Astrocyte of the spinal cord (primary cell): ENCODE measurements around the gene CCDC93.

Experiments
- DNase-seq: peaks from one replicate; pipeline ENCODE4 v3.0.0; 2011; ENCODE audit warnings: low read depth, low spot score
- H3K4me3 ChIP-seq: 2 replicates; pipeline ENCODE4 v1.5.1; 2011; ENCODE audit warnings: low read depth, mild to moderate bottlenecking, low read length, moderate library complexity
- in situ Hi-C: cut with HindIII; loops from 2 replicates; pipeline ENCODE4 v1.10.0; 2017; ENCODE audit warnings: low sequenced_read_pairs
- TF ChIP-seq, protein P1 (sequence below): IDR thresholded peaks from 2 replicates; pipeline ENCODE4 v1.5.1; 2012; ENCODE audit warnings: low read depth, mild to moderate bottlenecking, low read length, inconsistent platforms

The CCDC93 gene

DNA sequence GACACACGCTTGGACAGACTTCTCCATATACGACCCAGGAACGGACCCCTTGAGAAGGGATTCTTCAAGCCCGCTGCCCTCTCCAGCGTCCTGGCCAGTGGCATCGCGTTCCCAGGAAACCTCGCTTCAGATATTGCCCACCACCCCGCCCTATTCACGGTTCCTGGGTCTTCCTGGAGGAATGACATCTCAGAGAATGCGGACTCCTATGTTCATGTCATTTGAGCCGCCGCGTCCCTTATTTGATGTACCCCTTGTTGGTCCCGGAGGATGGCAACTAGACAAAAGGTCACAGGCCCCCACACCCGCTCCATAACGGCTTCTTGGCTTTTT, 588 bp upstream of the CCDC93 start:
- no peak for DNase-seq
- TF ChIP-seq, protein P1, sequence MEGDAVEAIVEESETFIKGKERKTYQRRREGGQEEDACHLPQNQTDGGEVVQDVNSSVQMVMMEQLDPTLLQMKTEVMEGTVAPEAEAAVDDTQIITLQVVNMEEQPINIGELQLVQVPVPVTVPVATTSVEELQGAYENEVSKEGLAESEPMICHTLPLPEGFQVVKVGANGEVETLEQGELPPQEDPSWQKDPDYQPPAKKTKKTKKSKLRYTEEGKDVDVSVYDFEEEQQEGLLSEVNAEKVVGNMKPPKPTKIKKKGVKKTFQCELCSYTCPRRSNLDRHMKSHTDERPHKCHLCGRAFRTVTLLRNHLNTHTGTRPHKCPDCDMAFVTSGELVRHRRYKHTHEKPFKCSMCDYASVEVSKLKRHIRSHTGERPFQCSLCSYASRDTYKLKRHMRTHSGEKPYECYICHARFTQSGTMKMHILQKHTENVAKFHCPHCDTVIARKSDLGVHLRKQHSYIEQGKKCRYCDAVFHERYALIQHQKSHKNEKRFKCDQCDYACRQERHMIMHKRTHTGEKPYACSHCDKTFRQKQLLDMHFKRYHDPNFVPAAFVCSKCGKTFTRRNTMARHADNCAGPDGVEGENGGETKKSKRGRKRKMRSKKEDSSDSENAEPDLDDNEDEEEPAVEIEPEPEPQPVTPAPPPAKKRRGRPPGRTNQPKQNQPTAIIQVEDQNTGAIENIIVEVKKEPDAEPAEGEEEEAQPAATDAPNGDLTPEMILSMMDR, result no peak
- in situ Hi-C loops, result no loop called here
- peak overlapping the region; percentile 86 for H3K4me3 ChIP-seq

DNA sequence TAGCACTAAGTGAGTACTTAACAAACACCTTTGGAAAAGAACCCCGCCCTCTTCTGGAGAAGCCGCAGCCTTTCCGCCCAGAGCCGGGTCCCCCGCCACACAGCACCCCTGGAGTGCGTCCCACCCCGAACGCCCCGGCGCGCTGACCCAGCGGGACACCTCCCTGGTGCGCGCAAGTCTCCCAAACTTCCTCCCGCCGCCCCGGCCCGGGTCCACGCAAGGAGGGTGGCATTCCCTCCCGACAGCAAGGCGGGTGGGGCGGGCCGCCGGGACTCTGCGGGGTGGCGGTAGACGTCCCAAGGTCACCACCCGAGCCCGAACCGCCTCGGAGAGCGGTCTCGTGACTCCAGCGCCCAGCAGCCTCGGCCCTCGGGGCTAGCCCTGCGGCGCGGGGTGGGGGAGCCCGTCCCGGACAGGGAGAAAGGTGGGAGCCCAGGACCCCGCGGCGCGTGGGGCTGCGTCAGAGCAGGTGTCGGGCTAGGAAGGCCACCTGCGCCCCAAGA, 598 bp downstream of the CCDC93 start:
- H3K4me3 ChIP-seq, result peak overlapping the region; percentile 86
- DNase-seq, result no peak
- in situ Hi-C loops, result no loop called here
- TF ChIP-seq, protein P1, result no peak

DNA sequence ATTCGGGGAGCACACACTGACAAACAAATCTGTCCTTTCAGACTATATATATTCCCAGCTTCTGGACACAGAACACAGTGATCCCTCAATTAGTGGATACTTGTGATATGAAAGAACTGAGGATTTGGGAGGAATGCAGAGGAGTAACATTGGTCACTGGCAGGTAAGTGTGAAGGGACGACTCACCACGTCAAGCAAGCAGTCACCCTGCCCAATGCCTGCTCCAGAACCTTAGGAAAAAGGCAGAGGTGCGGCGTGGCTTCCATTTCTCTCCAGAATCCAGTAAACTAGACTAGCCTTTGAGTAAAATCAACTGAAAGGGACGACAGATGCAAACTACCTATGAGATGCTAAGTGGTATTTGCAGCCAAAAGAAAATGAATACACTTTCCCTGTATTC, 1.1 kb downstream of the CCDC93 start:
- DNase-seq, result no peak
- peak overlapping the region; percentile 86 for H3K4me3 ChIP-seq
- TF ChIP-seq, protein P1, result no peak
- in situ Hi-C loops, result no loop called here

DNA sequence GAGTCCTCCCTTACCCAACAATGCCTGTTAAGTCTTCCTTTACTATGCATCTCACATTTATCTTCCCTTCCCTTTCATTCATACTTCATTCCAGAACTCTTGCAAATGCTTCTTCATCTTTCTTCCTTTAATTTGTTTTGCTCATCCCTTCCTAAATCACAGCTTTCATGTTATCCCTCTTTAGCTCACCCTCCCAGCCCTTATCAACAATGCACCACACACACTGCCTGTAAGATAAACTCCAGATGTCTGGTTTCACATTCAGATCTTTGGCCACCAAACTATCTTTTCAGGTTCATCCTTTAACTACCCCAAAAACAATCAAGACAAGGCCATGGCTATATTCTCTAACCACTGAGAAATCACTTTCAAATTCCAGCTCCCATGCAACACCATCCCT, 3.4 kb downstream of the CCDC93 start:
- no peak overlapping the region for H3K4me3 ChIP-seq
- TF ChIP-seq, protein P1, result no peak
- DNase-seq, result no peak
- in situ Hi-C loops, result no loop called here

DNA sequence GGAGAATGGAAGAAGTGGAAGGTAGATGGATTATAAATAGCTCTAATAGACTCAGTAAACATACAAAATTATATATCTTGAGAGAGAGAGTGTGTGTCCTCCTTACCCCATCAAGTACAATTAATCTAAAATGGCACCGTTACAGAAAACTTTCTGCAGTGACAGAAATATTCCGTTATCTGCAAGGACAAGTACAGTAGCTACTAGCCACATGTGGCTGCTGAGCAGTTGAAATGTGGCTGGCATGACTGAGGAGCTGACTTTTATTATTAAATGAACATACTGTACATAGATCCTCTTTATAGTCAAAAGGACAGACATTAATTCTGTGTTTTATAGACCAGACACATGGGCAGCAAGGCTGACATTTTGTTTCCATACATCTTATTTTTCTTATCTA, 7.0 kb downstream of the CCDC93 start:
- no peak overlapping the region for H3K4me3 ChIP-seq
- no peak for DNase-seq
- in situ Hi-C loops, result no loop called here
- TF ChIP-seq, protein P1, result no peak

DNA sequence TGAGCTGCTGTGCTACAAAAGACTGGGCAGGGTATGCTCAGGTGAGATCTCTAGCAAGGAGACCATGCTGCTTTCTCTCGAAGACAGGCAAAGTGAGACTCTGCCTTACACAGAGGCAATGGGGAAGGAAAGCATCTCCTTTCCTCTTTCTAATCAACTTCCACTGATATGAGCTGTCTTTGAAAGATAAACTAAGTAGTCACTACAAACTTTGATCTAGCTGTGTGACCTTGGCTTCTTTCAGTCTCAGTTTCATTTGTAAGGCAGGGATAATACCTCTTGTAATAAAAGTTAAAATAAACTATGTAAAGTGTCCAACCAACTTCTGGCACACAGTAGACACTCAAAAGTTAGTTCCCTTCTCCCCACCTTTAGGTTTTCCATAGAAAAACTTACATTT, 7.5 kb downstream of the CCDC93 start:
- no peak overlapping the region for H3K4me3 ChIP-seq
- TF ChIP-seq, protein P1, result no peak
- no peak for DNase-seq
- in situ Hi-C loops, result no loop called here

DNA sequence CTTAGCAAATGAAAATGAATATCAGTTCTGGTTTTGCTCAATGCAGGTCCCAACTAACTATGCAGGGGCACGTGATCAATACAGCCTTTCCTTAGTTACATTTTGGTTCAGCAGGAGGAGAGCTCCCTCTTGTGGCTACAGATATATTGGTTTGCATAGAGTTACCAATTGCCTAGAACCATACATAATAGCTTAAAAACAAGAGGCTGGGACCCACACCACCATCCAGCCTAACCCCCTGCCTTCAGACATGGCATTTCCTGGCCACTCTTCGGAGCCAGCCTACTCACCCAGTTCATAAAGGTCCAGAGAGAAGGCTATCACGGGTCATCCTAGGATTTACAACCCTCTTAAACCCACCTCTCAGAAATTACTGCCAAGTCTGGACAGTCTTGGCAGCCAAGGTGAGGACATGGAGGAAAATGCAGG, 10.5 kb downstream of the CCDC93 start:
- TF ChIP-seq, protein P1, result peak; percentile 72
- in situ Hi-C loops, result no loop called here
- peak; percentile 86 for DNase-seq

More for the DNA sequence above, 10.5 kb downstream of the CCDC93 start:
- H3K4me3 ChIP-seq, result no peak overlapping the region
